Psoas muscle (tissue), 8 donors: Measurements from ENCODE around the gene APOM. TPM values are rescaled to one million over a fixed set of nuclear protein-coding genes. Genes with fewer than 3 reads are reported as not detected.
A peak's percentile ranks its signal among the peaks of the same experiment; 100 is the strongest.

Experiments
- ATAC-seq, 4 donors: fragments of 200-7000 bp; cut with Tn5 transposase; one replicate each; pipeline ENCODE4 v1.9.1; 2020; ENCODE audit warnings: moderate library complexity in 3 of 4, mild to moderate bottlenecking in 2 of 4
- DNase-seq, 2 donors: peaks; one replicate each; pipeline ENCODE4 v3.0.0-alpha.2; 2020
- H3K27ac ChIP-seq: fragments of 200-600 bp; one replicate; pipeline ENCODE4 v1.8.0; 2022
- H3K27me3 ChIP-seq, 3 donors: fragments of 200-600 bp in 1 of 3; one replicate each; pipeline versions ENCODE4 v1.6.1 to v1.8.0; 2013 to 2022; ENCODE audit warnings: low read length in 2 of 3, mild to moderate bottlenecking in 2 of 3, moderate library complexity in 1 of 3; ENCODE audit not compliant: insufficient read depth in 3 of 3
- H3K36me3 ChIP-seq, 2 donors: fragments of 200-600 bp in 1 of 2; one replicate each; pipeline versions ENCODE4 v1.6.1 to v1.8.0; 2013 to 2022; ENCODE audit warnings: low read depth in 1 of 2, mild to moderate bottlenecking in 1 of 2, moderate library complexity in 1 of 2; ENCODE audit not compliant: insufficient read depth in 1 of 2
- H3K4me1 ChIP-seq: fragments of 200-600 bp; one replicate; pipeline ENCODE4 v1.8.0; 2022
- H3K4me3 ChIP-seq: fragments of 200-600 bp; one replicate; pipeline ENCODE4 v1.8.0; 2022; ENCODE audit warnings: mild to moderate bottlenecking
- H3K9me3 ChIP-seq: fragments of 200-600 bp; one replicate; pipeline ENCODE4 v1.8.0; 2022
- WGBS, 3 donors: extraction: QIAGEN DNeasy Blood & Tissue Kit; methylation state at CpG; one replicate each; pipeline versions ENCODE4 v1.1.6 to v1.1.7; 2013; 5-methylcytosine and 5-hydroxymethylcytosine counted together
- intact Hi-C, 2 donors: fragments of 100-400 bp; cut with DNase I; formaldehyde crosslinking; loops; one replicate each; pipeline versions ENCODE4 v1.11.0 to v1.14.2; 2022
- polyA plus RNA-seq, 3 donors: library from polyadenylated mRNA; stranded (reverse); fragments of 200-250 nt; gene quantifications; one replicate each; pipeline ENCODE4 v1.2.3, GENCODE V29; 2013
- total RNA-seq, 4 donors: library from RNA; stranded (reverse); fragmentation: NEBNext Ultra II Directional in 2 of 4; extraction: Animal tissue kit (Norgen Biotek cat#: 25700) in 2 of 4; gene quantifications; one replicate each; pipeline versions ENCODE4 v1.2.1 to v1.2.4, GENCODE V29; 2021 to 2023
- TF ChIP-seq, protein P1 (sequence below): fragments of 200-600 bp; IDR thresholded peaks from one replicate; pipeline ENCODE4 v1.8.0; 2022; ENCODE audit warnings: antibody characterized with exemption
- donor health status: healthy with polysubstance abuse.
- donor health status: DM: no; HTN: no; CAD: no; lungs with moderate emphysema.
- donor health status: Bipolar disorder and iron deficiency.
- donor health status: healthy.
- donor health status: DM: yes; HTN: yes; CAD: no.
- donor health status: DM: no; HTN: no; CAD: no.
- donor health status: DM: no; HTN: no; CAD: no.
- donor health status: DM: yes; HTN: yes; CAD: no.

The APOM gene
- total and polyA plus RNA-seq, 7 donors = 1.8 to 3.5 (median 2.3) TPM

DNA sequence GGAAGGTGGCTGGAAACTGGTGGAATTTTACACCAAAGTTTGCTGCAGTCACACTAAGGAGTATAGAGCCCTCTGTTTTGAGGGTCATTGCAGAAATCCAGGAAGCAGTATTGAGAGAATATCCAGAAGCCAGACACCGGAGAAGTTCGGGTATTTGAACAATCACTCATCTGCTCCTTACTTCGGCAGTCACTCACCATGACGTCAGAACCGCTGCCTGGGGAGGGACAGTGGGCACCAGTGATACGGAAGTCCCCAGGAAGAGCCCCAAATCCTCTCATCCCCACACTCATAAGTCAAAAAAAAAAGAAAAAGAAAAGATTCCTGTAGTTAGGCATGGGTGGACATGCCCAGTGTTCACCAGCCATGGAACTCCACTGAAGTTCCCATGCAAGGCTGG, 21.2 kb downstream of the APOM start:
- no peaks in the 10 kb centered on the region for H3K27me3 ChIP-seq
- no peak overlapping the region for H3K27ac ChIP-seq
- TF ChIP-seq, protein P1, sequence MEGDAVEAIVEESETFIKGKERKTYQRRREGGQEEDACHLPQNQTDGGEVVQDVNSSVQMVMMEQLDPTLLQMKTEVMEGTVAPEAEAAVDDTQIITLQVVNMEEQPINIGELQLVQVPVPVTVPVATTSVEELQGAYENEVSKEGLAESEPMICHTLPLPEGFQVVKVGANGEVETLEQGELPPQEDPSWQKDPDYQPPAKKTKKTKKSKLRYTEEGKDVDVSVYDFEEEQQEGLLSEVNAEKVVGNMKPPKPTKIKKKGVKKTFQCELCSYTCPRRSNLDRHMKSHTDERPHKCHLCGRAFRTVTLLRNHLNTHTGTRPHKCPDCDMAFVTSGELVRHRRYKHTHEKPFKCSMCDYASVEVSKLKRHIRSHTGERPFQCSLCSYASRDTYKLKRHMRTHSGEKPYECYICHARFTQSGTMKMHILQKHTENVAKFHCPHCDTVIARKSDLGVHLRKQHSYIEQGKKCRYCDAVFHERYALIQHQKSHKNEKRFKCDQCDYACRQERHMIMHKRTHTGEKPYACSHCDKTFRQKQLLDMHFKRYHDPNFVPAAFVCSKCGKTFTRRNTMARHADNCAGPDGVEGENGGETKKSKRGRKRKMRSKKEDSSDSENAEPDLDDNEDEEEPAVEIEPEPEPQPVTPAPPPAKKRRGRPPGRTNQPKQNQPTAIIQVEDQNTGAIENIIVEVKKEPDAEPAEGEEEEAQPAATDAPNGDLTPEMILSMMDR = no peak
- DNase-seq (no peak), ATAC-seq (no peak)
- WGBS, 3 donors = 55 to 69% (median 64%) methylated on average over 6 of the region's 6 CpGs
- no peak overlapping the region for H3K4me3 ChIP-seq
- peaks cover 8% of the 10 kb centered on the region for H3K4me1 ChIP-seq
- intact Hi-C loops = no loop called here
- no peaks in the 10 kb centered on the region for H3K9me3 ChIP-seq
- peaks cover 0 to 29% of the 10 kb centered on the region in 2 donors for H3K36me3 ChIP-seq

DNA sequence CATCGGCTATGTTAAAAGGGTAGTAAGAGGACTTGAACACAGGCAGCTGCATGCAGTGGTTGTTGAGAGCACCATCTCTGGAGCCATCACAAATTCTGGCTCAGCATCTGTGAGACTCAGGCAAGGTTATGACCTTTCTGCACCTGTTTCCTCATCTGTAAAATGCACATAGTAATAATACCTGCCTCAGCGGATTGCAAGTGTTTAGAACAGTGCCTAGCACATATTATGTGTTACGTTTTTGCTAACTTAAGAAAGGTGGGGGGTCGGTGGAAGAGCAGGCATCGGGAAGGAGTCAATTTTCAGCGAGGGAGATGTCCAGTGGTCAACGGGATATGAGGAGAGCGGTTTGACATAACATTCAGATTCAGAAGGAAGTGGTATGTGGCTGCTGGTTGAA, 22.3 kb downstream of the APOM start:
- ATAC-seq = no peak
- WGBS, 3 donors = 54 to 68% (median 57%) methylated on average over 8 of the region's 8 CpGs
- Histone ChIP-seq H3K36me3 (peaks cover 0 to 18% of the 10 kb centered on the region in 2 donors), H3K27ac (no peak overlapping the region), H3K27me3 (no peaks in the 10 kb centered on the region), H3K4me3 (no peak overlapping the region), H3K4me1 (peaks cover 8% of the 10 kb centered on the region), H3K9me3 (no peaks in the 10 kb centered on the region)
- no peak for DNase-seq
- TF ChIP-seq, protein P1 = no peak
- intact Hi-C loops = no loop called here

DNA sequence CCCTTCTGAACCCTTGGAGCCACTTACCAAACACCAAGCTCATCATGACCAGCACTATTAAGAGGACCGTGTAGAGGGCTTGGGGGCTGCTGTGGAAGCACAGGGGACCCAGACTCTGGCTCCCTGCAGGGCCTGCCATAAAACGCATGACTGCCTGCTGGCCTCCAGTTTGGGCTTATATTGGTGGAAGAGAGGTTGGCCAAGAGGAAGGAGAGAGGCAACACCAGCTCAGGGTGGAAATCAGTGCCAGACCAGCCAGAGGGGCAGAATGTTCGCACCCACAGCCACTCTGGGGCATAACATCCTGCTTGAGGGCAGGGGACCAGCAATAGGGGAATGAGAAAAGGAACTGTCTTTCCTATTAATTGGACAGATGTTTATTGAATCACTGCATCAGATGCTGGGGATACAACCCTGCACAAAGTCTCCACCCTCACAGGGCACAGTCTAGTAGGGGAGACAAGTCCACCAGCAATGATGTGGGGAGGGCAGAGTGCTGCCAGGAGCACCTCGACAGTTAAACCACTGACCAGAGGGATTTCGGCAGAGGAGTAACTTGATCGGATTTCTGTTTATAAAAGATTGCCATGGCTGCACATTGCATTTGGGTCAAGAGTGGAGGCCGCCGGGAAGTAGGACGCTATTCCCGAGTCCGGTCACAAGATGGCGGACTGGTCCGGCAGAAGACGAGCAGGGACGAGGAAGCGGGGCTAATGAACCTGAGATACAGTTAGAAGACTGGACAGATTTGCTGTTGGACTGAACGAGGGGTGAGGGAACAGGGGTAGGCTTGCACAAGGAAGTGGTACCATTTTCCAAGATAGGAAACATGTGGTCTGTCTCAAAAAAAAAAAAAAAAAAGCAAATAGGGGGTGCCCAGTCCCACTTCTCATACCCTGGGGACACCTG, 24.8 kb downstream of the APOM start, which contains the start of gene LY6G5C:
TSS of gene LY6G5C (minus strand) at position 842 of the 909 bp plus-strand sequence. CDS start at position 148, 694 bp downstream.
- ATAC-seq (peak; percentile 90 to 96 (median 94)), DNase-seq (peak; percentile 82 to 91)
- H3K9me3 ChIP-seq = no peaks in the 10 kb centered on the region
- intact Hi-C loops = loop anchor here (2.0 to 10.0 kb wide), 6 partner anchors 87 to 272 kb away; partner anchors contain the start of gene NEU1 (in 1 of the 2)
- 9 to 12% (median 11%) methylated on average over 17 of the region's 17 CpGs for WGBS, 3 donors
- TF ChIP-seq, protein P1 = peak; percentile 71
- H3K4me3 ChIP-seq = peak within 1 kb of the TSS; percentile 70
- H3K4me1 ChIP-seq = peaks cover 8% of the 10 kb centered on the region
- H3K36me3 ChIP-seq = peaks cover 0 to 16% of the 10 kb centered on the region in 2 donors
- H3K27ac ChIP-seq = peak within 1 kb of the TSS; percentile 13
- no peaks in the 10 kb centered on the region for H3K27me3 ChIP-seq

DNA sequence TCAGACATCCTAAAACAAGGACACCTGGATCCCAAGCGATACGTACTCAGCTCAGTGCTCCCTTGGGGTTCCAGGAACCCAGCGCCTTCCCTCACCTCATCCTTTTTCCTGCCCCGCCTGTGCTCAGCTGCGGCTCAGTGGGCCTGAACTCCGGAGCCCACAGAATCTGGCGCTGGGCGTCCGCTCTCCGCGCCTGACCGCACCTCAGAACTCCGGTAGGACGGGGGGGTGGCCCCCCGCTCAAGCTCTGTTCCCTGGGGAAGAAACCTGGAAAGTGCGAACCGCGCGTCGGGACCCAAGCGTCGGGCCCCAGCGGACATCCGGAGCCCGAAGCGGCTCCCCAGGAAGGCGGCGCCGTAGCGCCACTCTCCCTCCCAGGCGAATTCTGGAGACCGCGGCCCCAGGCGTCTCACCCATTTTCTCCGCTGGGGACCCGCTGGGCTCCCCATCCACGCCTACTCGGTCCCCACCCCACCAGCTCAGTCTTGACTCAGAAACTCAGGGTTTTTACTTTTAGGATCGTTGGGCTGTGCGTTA, 25.5 kb downstream of the APOM start:
- TF ChIP-seq, protein P1 = no peak
- peak overlapping the region; percentile 70 for H3K4me3 ChIP-seq
- WGBS, 3 donors = 1 to 3% (median 1%) methylated on average over 40 of the region's 40 CpGs
- peaks cover 8% of the 10 kb centered on the region for H3K4me1 ChIP-seq
- H3K9me3 ChIP-seq = no peaks in the 10 kb centered on the region
- H3K36me3 ChIP-seq = peaks cover 0 to 23% of the 10 kb centered on the region in 2 donors
- ATAC-seq (peak; percentile 45 to 76 (median 52)), DNase-seq (peak; percentile 36 to 67)
- H3K27ac ChIP-seq = peak overlapping the region; percentile 13
- intact Hi-C loops = loop anchor here (2.0 to 10.0 kb wide), 6 partner anchors 86 to 271 kb away; partner anchors contain the start of gene NEU1 (in 1 of the 2)
- H3K27me3 ChIP-seq = no peaks in the 10 kb centered on the region
